Endometrial microvascular endothelial cells (primary cell): Measurements from ENCODE around the gene KDM6A. TPM values are rescaled to one million over a fixed set of nuclear protein-coding genes. Genes with fewer than 3 reads are reported as not detected.
"Not testable (repeated sequence)": the region's sequence is repeated elsewhere in the genome, so short reads cannot be mapped to it uniquely, and the experiment has no call there.

Source experiments
- in situ Hi-C: cut with HindIII; loops from 2 replicates; pipeline ENCODE4 v1.10.0; 2017; ENCODE audit warnings: low sequenced_read_pairs, low pct_unique_long_range_greater_than_20kb; ENCODE audit errors: inconsistent ontology term
- total RNA-seq: library from RNA; depleted of rRNA; stranded (reverse); fragments of >200 nt; gene quantifications from one replicate; pipeline ENCODE4 v1.2.3, GENCODE V29; 2015; ENCODE audit errors: inconsistent ontology term

KDM6A gene
- total RNA-seq, 1 donor from 2014 or later: 10.4 TPM

DNA sequence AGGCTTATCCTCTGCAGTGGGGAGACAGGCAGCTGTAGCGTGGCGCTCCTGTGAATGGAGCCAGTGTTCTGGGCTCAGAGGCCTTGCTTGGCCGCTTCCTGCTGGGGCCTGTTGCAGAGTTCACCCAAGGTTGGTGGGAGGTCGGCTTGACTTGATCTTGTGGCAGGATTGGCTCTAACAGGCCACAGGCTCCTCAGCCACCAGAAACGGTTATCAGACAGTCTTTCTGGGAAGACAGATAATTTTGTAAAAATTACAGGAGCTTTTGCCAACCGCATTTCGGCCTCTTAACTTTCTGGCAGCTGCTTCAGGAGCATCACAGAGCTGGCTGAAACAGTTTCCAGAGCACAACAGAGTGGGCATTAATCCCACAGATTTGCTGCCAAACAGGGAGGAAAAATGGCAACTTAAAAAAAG, 261.3 kb downstream of the KDM6A start:
- in situ Hi-C loops: no loop called here

DNA sequence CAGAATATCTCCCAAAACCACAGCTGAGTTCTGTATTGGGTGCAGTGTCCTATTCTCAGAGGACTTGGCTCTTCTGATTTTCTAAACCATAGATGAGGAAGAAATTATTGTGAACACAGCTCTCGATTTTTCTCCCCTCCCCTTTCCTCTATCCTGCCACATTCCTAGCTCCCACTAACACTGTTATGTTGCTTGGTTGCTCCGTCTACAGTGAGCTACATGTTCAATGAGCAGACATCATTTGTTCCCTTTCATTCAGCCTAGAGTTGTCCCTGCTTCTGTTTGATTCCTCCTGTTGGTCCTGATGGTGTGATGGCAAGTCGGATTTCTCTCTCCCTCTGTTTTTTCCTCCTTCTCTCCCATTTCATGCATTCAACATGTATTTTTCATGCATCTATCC, 261.8 kb downstream of the KDM6A start:
- in situ Hi-C loops: no loop called here

DNA sequence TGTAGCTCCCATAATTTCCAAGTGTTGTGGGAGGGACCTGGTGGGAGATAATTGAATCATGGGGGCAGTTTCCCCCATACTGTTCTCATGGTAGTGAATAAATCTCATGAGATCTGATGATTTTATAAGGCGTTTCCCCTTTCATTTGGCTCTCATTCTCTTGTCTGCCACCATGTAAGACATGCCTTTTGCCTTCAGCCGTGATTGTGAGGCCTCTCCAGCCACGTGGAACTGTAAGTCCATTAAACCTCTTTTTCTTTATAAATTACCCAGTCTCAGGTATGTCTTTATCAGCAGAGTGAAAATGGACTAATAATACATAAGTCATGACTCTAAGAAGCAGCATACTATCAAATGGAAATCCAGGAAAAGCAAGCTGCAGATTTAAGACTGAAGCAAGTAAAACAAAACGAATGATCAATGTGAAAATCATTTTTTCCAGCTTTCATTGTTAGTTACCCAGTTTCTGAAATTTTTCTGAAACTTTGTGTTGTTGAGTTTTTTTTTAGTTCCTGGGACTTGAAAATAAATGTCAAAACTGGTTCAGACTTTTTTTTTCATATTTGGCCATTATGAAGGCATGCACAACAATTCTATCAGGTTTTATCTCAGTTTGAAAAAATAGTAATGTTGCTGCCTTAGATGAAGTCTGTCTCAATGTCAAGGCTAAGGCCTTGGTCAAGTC, 262.5 kb downstream of the KDM6A start:
- in situ Hi-C loops: not testable (repeated sequence)

DNA sequence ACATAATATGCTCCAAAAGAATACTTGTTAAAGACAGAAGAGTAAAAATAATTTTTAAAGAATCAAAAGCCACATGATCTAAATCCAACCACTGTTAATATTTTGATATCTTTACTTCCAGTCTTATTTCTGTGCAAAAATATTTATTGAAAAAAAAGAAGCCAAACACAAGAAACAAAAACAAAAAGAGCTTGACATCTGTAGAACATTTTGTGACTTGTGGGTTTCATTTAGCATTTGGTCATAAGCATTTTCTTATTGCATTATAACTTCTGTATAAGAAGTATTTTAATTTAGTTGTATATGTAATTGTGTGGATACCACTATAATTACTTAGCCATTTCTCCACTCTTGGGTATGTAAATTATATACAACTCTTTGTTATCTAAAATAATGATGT, 264.5 kb downstream of the KDM6A start:
- in situ Hi-C loops: no loop called here

DNA sequence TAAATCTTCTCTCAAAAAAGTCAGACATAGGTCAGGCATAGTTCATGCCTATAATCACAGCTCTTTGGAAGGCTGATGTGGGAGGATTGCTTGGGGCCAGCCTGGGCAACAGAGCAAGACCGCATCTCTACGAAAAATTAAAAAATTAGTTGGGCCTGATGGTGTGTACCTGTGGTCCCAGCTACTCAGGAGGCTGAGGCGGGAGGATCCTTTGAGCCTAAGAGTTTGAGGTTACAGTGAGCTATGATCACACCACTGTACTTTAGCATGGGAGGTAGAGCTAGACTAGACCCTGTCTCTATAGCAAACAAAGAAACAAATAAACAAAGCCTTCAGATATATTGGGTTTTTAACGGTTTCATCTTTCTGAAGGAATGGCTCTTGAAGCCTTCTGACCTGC, 265.5 kb downstream of the KDM6A start:
- in situ Hi-C loops: no loop called here

DNA sequence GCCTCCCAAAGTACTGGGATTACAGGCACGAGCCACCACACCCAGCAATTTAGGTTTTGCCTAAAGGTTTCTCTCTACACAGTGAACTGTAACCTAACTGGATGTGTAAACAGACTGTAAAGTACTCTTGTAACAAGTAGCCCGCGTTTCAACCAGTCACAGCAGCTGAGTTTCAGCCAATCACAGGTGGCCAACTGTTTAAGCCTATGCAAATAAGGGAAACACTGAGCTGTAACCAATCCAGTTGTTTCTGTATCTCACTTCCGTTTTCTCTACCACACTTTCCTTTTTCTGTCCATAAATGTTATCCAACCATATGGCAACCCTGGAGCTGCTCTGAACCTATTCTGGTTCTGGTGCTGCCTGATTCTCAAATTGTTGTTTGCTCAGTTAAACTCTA, 267.8 kb downstream of the KDM6A start:
- in situ Hi-C loops: no loop called here

DNA sequence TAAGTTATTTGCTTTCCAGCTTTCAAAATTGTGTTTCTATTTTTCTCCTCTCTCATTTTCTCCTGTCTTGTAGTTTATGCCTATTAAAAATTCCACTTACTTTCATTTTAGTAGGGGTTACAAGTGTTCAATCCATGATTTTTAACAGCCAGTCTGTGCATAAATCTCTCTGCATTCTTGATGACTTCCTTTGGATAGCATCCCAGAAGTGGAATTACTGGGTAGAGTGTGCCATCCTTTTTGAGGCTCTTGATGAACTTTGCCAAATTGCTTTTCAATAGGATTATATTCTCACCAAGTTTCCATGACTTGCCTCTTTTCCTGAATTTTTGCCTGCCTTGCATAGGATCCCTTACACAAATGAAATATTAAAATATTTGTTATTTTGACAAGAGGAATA, 269.2 kb downstream of the KDM6A start:
- in situ Hi-C loops: no loop called here

DNA sequence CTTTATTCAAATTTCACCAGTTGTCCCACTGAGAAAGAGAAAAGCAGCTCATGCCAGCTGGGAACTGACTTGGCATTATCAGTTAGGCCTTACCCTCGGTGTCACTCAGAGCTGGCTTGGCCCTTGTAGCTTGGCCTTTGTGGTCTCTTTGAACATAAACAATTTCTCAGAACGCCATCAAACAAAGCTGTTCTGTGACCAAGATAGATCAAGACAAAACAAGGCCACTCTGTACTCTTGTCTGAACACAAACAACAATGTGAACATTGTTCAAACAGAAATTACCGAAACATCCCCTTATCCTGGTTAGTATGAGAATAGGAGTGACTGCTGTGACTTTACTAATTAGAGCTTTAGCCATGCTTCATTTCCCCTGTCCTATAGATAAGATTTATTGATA, 270.5 kb downstream of the KDM6A start:
- in situ Hi-C loops: no loop called here

DNA sequence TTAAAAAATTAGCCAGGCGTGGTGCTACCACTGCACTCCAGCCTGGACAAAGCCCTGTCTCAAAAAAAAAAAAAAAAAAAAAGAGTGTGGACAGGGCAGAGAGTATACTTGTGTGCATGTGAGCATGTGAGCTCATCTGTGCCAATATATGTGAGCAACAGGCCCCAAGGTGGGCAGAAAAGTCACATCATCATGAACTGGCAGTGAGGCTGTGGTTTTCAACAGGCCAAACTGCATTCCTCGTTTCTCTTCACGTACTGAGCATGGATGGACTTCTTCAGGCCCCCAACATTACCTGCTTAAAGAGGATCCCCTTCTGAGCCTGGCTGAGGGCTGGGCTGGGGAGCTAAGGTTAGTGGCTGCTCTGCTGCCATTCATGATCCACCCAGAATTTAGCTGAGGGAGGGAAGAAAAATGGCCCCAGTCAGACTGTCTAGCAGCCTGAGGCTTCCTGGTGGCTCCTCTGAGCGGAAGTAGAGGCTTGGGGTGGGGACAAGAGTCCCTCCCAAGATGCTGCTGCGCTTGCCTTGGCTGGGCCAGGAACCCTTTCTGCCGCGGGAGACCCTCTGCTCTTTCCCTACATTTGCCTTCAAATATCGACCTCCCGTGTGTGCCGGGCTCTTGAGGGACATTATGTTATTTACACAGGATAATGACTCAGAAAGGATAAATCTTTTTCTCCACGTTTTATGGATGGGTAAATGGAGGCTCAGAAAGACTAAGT, 272.7 kb downstream of the KDM6A start:
- in situ Hi-C loops: no loop called here

DNA sequence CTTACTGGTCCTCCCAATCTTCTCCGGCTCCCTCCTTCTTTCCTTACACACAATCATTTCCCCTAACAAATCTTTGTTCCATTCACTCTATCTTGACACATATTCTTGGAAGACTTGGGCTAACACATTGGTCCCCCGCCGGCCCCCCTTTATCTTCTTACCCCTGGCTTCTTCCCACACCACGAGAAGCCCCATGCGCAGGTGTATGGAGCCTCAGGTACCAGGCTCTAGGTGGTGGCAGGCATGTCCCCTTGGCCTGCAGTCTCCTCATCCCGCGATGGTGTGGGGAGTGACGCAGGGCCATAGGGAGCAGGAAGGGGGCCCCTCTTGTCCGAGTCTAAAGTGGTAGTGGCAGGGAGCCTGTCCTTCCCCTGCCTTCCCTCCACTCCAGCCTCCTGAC, 277.8 kb downstream of the KDM6A start:
- in situ Hi-C loops: no loop called here

DNA sequence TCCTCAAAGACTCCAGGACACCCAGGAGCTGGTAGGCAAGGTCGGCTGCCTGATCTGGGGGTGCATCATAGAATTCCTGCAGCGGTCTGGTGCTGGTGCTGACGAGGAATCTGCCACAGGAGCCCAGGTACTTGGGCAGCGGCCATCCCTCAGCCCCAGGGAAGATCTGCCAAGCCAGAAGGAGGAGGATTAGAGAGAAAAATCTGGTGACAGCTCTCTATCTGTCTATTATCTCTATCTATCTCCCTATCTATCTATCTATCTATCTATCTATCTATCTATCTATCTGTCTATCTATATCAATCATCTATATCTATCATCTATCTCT, 281.0 kb downstream of the KDM6A start:
- in situ Hi-C loops: no loop called here

DNA sequence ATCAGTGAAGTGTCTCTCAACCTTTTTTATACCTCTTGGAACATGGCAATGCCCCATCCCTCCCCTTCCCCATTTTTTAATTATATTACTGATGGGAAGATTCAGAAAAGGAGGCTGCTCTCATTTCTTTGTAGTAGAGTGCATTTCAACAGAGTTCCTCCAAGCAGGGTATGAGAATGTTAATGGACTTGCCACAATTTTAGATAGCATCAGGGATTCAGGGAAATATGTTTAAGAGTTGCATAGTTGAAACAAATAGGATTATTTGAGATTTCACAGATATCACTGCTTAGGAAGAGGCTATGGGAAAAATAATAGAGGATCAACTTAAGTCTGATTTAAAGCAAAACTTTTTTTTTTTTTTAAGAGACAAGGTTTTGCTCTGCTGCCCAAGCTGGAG, 281.5 kb downstream of the KDM6A start:
- in situ Hi-C loops: no loop called here

DNA sequence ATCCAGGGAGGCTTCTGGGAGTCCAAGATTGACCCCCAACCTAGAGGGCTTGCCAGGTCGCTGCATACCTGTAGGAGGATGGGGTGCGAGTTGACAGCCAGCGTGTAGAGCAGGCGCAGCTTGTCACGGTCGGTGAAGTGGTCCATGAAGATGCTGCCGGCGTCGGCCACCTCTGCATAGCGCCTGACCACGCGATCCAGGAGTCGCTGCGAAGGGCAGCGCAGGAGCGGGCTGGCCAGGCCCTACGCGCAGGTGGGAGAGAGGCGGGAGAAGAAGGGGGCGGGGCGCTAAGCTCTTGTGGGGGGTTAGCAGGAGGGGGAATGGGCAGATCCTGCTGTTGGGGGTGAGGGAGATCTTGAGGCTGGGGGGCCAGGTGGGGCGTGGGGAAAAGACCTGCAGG, 284.7 kb downstream of the KDM6A start:
- in situ Hi-C loops: no loop called here

Other genes with a start within 250 kb of the KDM6A start
- not detected for gene DUSP21, start 29.2 kb upstream of the KDM6A start, total RNA-seq